ENCODE measurements around the gene SYCP2.

GRCh38 chr20:59823491-59824259, 109.8 kb downstream of the SYCP2 start:
- TF ChIP-seq YY1 (IDR thresholded peaks at IDR 0.05; ENCODE audit: insufficient read depth, insufficient read length) = no peak
- TF ChIP-seq ZNF274 (IDR thresholded peaks at IDR 0.05; ENCODE audit: low read depth, low read length) = no peak
- no peak for TF ChIP-seq SUZ12 (IDR thresholded peaks at IDR 0.05; ENCODE audit: extremely low read depth, insufficient read depth, insufficient read length)
